ENCODE measurements around the gene ACSF3. TPM values are rescaled to one million over a fixed set of nuclear protein-coding genes. Genes with fewer than 3 reads are reported as not detected.

ACSF3 gene
- total and polyA plus RNA-seq, 2 of the 4 experiments (the other 2 are of a cell fraction) = 9.5 to 14.2 TPM

DNA sequence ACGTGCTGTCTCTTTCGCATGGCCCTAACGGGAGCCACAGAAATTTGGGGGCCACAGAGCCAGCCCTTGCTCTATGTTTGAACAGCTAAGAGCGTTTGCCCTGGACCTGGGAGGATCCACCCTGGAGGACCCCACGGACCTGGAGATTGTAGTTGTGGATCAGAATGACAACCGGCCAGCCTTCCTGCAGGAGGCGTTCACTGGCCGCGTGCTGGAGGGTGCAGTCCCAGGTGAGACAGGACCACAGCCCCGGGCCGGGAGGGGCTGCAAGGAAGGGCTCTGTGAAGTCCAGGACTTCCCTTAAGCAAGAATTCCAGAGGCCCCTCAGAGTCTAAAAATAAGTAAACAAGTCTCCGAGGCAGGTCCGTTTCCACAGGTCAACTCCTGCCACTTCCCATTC is 89.8 kb downstream of the ACSF3 start:
- no TSS peak for BruUV-seq (replicated peaks)
- H3K27ac ChIP-seq (ENCODE audit: insufficient read depth, low read length) = no peak overlapping the region

More for the DNA sequence above, 89.8 kb downstream of the ACSF3 start:
- H4K8ac ChIP-seq (ENCODE audit: low read depth in 2 of 2, low read length in 2 of 2) = no peak overlapping the region
- H2BK20ac ChIP-seq (ENCODE audit: low read depth, low read length) = no peak overlapping the region
- H3K4me3 ChIP-seq (ENCODE audit: insufficient read depth, low read depth, low read length) = no peak overlapping the region
- ChIA-PET CTCF (no interaction called here), POLR2A (ENCODE audit: unreplicated experiment) (no interaction called here)
- H3K56ac ChIP-seq (ENCODE audit: extremely low read depth, insufficient read depth, low read length) = no peak overlapping the region
- no peak overlapping the region for H3K4ac ChIP-seq (ENCODE audit: low read depth, low read length)
- H2AK9ac ChIP-seq (replicated peaks; ENCODE audit: low read depth, low read length, poor library complexity) = no peak overlapping the region
- no peak overlapping the region for H3K23ac ChIP-seq (ENCODE audit: low read depth, low read length)
- no peaks in the 10 kb centered on the region; the same call in 1 of the 2 replicates for H4K20me1 ChIP-seq (ENCODE audit: insufficient read depth, low read length)
- no peak for DNase-seq
- no peaks in the 10 kb centered on the region for H3K9me1 ChIP-seq (ENCODE audit: insufficient read depth, low read length)
- no peak overlapping the region for H2BK5ac ChIP-seq (ENCODE audit: low read depth, low read length, poor library complexity, severe bottlenecking)
- no peak overlapping the region for H2BK120ac ChIP-seq (ENCODE audit: low read depth, low read length)
- no peak for TF ChIP-seq BHLHE40 (IDR thresholded peaks at IDR 0.05; ENCODE audit: low read depth, low read length)
- TF ChIP-seq MXI1 (IDR thresholded peaks at IDR 0.05; ENCODE audit: borderline replicate concordance, low read depth, low read length) = no peak
- no peak for TF ChIP-seq POLR2A (IDR thresholded peaks at IDR 0.05; ENCODE audit: low read depth, low read length)
- no peak for TF ChIP-seq NFE2L2 (IDR thresholded peaks at IDR 0.05; ENCODE audit: low read depth, low read length)
- TF ChIP-seq RAD21 (IDR thresholded peaks at IDR 0.05; ENCODE audit: low read length) = no peak
- TF ChIP-seq, protein P1, sequence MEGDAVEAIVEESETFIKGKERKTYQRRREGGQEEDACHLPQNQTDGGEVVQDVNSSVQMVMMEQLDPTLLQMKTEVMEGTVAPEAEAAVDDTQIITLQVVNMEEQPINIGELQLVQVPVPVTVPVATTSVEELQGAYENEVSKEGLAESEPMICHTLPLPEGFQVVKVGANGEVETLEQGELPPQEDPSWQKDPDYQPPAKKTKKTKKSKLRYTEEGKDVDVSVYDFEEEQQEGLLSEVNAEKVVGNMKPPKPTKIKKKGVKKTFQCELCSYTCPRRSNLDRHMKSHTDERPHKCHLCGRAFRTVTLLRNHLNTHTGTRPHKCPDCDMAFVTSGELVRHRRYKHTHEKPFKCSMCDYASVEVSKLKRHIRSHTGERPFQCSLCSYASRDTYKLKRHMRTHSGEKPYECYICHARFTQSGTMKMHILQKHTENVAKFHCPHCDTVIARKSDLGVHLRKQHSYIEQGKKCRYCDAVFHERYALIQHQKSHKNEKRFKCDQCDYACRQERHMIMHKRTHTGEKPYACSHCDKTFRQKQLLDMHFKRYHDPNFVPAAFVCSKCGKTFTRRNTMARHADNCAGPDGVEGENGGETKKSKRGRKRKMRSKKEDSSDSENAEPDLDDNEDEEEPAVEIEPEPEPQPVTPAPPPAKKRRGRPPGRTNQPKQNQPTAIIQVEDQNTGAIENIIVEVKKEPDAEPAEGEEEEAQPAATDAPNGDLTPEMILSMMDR (conservative IDR thresholded peaks at IDR 0.05; ENCODE audit: low read depth, low read length) = no peak
- no peak for TF ChIP-seq RCOR1 (IDR thresholded peaks at IDR 0.05; ENCODE audit: insufficient replicate concordance, low read length)
- no peak for TF ChIP-seq MAZ (IDR thresholded peaks at IDR 0.05; ENCODE audit: borderline replicate concordance, low read depth, low read length)
- TF ChIP-seq RFX5 (IDR thresholded peaks at IDR 0.05; ENCODE audit: low read depth, low read length) = no peak
- no peak for TF ChIP-seq ELK1 (IDR thresholded peaks at IDR 0.05; ENCODE audit: borderline replicate concordance, low read depth, low read length)
- no peak for TF ChIP-seq CEBPB (IDR thresholded peaks at IDR 0.05; ENCODE audit: low read depth, low read length)
- TF ChIP-seq CHD1 (IDR thresholded peaks at IDR 0.05; ENCODE audit: low read depth, low read length) = no peak
- no peak for TF ChIP-seq FOS (IDR thresholded peaks at IDR 0.05; ENCODE audit: low read depth, low read length)
- no peak for TF ChIP-seq MAFK (IDR thresholded peaks at IDR 0.05; ENCODE audit: low read depth, low read length)
- no peak for TF ChIP-seq SMC3 (IDR thresholded peaks at IDR 0.05; ENCODE audit: low read depth, low read length)
- TF ChIP-seq, protein P2, sequence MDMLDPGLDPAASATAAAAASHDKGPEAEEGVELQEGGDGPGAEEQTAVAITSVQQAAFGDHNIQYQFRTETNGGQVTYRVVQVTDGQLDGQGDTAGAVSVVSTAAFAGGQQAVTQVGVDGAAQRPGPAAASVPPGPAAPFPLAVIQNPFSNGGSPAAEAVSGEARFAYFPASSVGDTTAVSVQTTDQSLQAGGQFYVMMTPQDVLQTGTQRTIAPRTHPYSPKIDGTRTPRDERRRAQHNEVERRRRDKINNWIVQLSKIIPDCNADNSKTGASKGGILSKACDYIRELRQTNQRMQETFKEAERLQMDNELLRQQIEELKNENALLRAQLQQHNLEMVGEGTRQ (IDR thresholded peaks at IDR 0.05; ENCODE audit: low read depth, low read length) = no peak
- H3K18ac ChIP-seq (ENCODE audit: low read depth, low read length) = no peak overlapping the region
- no peaks in the 10 kb centered on the region for H3K79me1 ChIP-seq (ENCODE audit: low read depth in 1 of 2, low read length in 2 of 2)
- intact Hi-C loops (cut with micrococcal nuclease) (no loop called here), dilution Hi-C loops (cut with HindIII; ENCODE audit: low sequenced_read_pairs, unreplicated experiment) (no loop called here), in situ Hi-C loops (cut with MboI; ENCODE audit: low sequenced_read_pairs) (no loop called here)
- WGBS, 2 experiments (ENCODE audit: extremely low coverage in 2 of 2, insufficient read length in 1 of 2) = 75% methylated on average over 4 of the region's 13 CpGs; no CpG with 5 or more reads in 1 of the 2 experiments
- H3K36me3 ChIP-seq (ENCODE audit: control insufficient read depth, insufficient read depth, low read length) = no peaks in the 10 kb centered on the region
- no peak overlapping the region for H4K5ac ChIP-seq (ENCODE audit: low read depth, low read length)
- ATAC-seq (ENCODE audit: low read depth) = no peak
- no peaks in the 10 kb centered on the region for H3K4me1 ChIP-seq (ENCODE audit: control insufficient read depth, insufficient read depth, low read length)
- H3K4me2 ChIP-seq (ENCODE audit: low read depth, low read length) = no peak overlapping the region
- H3K9ac ChIP-seq (ENCODE audit: low read depth, low read length) = no peak overlapping the region
- peaks cover 31% of the 10 kb centered on the region for H3K27me3 ChIP-seq (ENCODE audit: control insufficient read depth, insufficient read depth, low read length)
- no peak overlapping the region for H4K91ac ChIP-seq (ENCODE audit: insufficient read depth, low read depth, low read length)
- no peak overlapping the region for H2BK15ac ChIP-seq (ENCODE audit: low read depth, low read length)
- no peak overlapping the region for H2AK5ac ChIP-seq (ENCODE audit: low read depth, low read length)
- H2AFZ ChIP-seq (replicated peaks; ENCODE audit: low read length, poor library complexity) = peak overlapping the region; percentile 51
- H3K9me3 ChIP-seq (ENCODE audit: control insufficient read depth, insufficient read depth, low read length) = no peaks in the 10 kb centered on the region
- no peak overlapping the region for H3K14ac ChIP-seq (replicated peaks; ENCODE audit: low read depth, low read length)
